Smooth muscle cell (in vitro differentiated cells): ENCODE data around the gene PCDH1. TPM values are rescaled to one million over a fixed set of nuclear protein-coding genes. Genes with fewer than 3 reads are reported as not detected.

Experiments used
- DNase-seq: peaks from one replicate; lab custom pipeline; 2025; ENCODE audit not compliant: unreplicated experiment; lab: John Stamatoyannopoulos, UW
- H2AFZ ChIP-seq: fragments of 200-600 bp; sonication (generic); 2 replicates; pipeline ENCODE4 v1.6.0; 2016; ENCODE audit warnings: antibody characterized with exemption, low read depth, mild to moderate bottlenecking
- H3F3A ChIP-seq: fragments of 200-600 bp; sonication (generic); 2 replicates; pipeline ENCODE4 v1.6.0; 2017; ENCODE audit warnings: antibody characterized with exemption, low read depth
- H3K27ac ChIP-seq: fragments of 200-600 bp; sonication (generic); 2 replicates; pipeline ENCODE4 v1.5.1; 2016; ENCODE audit warnings: low read depth, mild to moderate bottlenecking
- H3K27me3 ChIP-seq: fragments of 200-600 bp; sonication (generic); 2 replicates; pipeline ENCODE4 v1.6.1; 2016; ENCODE audit warnings: low read depth, mild to moderate bottlenecking
- H3K36me3 ChIP-seq: fragments of 200-600 bp; sonication (generic); 2 replicates; pipeline ENCODE4 v1.5.1; 2016; ENCODE audit warnings: low read depth
- H3K4me1 ChIP-seq: fragments of 200-600 bp; sonication (generic); 2 replicates; pipeline ENCODE4 v1.5.1; 2016; ENCODE audit warnings: low read depth
- H3K4me2 ChIP-seq: fragments of 200-600 bp; sonication (generic); 2 replicates; pipeline ENCODE4 v1.6.0; 2016; ENCODE audit warnings: mild to moderate bottlenecking
- H3K4me3 ChIP-seq: fragments of 200-600 bp; sonication (generic); 2 replicates; pipeline ENCODE4 v1.5.1; 2016; ENCODE audit warnings: mild to moderate bottlenecking
- H3K79me2 ChIP-seq: fragments of 200-600 bp; sonication (generic); 2 replicates; pipeline ENCODE4 v1.6.0; 2016; ENCODE audit warnings: low read depth, mild to moderate bottlenecking
- H3K9ac ChIP-seq: fragments of 200-600 bp; sonication (generic); 2 replicates; pipeline ENCODE4 v1.6.0; 2016; ENCODE audit warnings: low read depth
- H3K9me3 ChIP-seq: fragments of 200-600 bp; sonication (generic); replicated peaks from 2 replicates; pipeline ENCODE4 v1.5.1; 2016; ENCODE audit warnings: low read depth
- H4K20me1 ChIP-seq: fragments of 200-600 bp; sonication (generic); 2 replicates; pipeline ENCODE4 v1.6.0; 2016; ENCODE audit warnings: low read depth
- CTCF ChIP-seq: fragments of 200-600 bp; sonication (generic); IDR thresholded peaks from 2 replicates; pipeline ENCODE4 v1.5.1; 2017; ENCODE audit warnings: borderline replicate concordance, mild to moderate bottlenecking, antibody characterized with exemption; ENCODE audit not compliant: insufficient read depth, poor library complexity, severe bottlenecking
- WGBS: methylation state at CpG from one replicate; pipeline ENCODE4 v1.1.7; 2016; ENCODE audit warnings: low lambda C conversion rate; 5-methylcytosine and 5-hydroxymethylcytosine counted together
- polyA plus RNA-seq: library from polyadenylated mRNA; unstranded; fragments of >200 nt; fragmentation: Nextera tagmentation; extraction: Ambion mirVana; gene quantifications from 2 replicates; pipeline ENCODE4 v1.2.1, GENCODE V29; 2016
- total RNA-seq: library from RNA; depleted of rRNA; stranded (reverse); fragments of >200 nt; gene quantifications from 2 replicates; pipeline ENCODE4 v1.2.3, GENCODE V29; 2014

Gene PCDH1
- total and polyA plus RNA-seq, 2 experiments from 2014 or later: 2.5 to 14.7 TPM

- H3K27me3 ChIP-seq: no peaks in the 10 kb centered on the region
- no peak overlapping the region for H2AFZ ChIP-seq
- H3K4me1 ChIP-seq: no peaks in the 10 kb centered on the region
- H3K79me2 ChIP-seq: no peaks in the 10 kb centered on the region
- H3K9ac ChIP-seq: no peak overlapping the region
- H3K27ac ChIP-seq: no peak overlapping the region
- no peak for DNase-seq
- H3K9me3 ChIP-seq: no peaks in the 10 kb centered on the region
- WGBS: 93% methylated on average over 24 of the region's 24 CpGs
- no peak overlapping the region for H3K4me2 ChIP-seq
- no peak overlapping the region for H3K4me3 ChIP-seq
- no peaks in the 10 kb centered on the region for H4K20me1 ChIP-seq
- H3K36me3 ChIP-seq: no peaks in the 10 kb centered on the region
- H3F3A ChIP-seq: no peaks in the 10 kb centered on the region
- TF ChIP-seq CTCF: no peak
Observed at GRCh38 chr5:141864371-141865370, 13.5 kb downstream of the PCDH1 start.

GRCh38 chr5:141863569-141864178 is 14.5 kb downstream of the PCDH1 start:
- H2AFZ ChIP-seq: no peak overlapping the region
- 94% methylated on average over 20 of the region's 20 CpGs for WGBS

GRCh38 chr5:141862936-141863543 is 15.2 kb downstream of the PCDH1 start:
- Histone ChIP-seq H2AFZ (no peak overlapping the region), H3K27ac (no peak overlapping the region), H3K9ac (no peak overlapping the region), H4K20me1 (no peaks in the 10 kb centered on the region), H3K27me3 (no peaks in the 10 kb centered on the region), H3K4me1 (peaks cover 9% of the 10 kb centered on the region), H3K36me3 (no peaks in the 10 kb centered on the region), H3K79me2 (no peaks in the 10 kb centered on the region), H3F3A (no peaks in the 10 kb centered on the region), H3K9me3 (no peaks in the 10 kb centered on the region), H3K4me3 (no peak overlapping the region), H3K4me2 (no peak overlapping the region)
- DNase-seq: no peak
- TF ChIP-seq CTCF: no peak
- WGBS: 97% methylated on average over 15 of the region's 16 CpGs

More at GRCh38 chr5:141863569-141864178, 14.5 kb downstream of the PCDH1 start:
- H3K9me3 ChIP-seq: no peaks in the 10 kb centered on the region
- no peak overlapping the region for H3K27ac ChIP-seq
- H3K4me2 ChIP-seq: no peak overlapping the region
- H3K79me2 ChIP-seq: no peaks in the 10 kb centered on the region
- H3F3A ChIP-seq: no peaks in the 10 kb centered on the region
- no peaks in the 10 kb centered on the region for H3K36me3 ChIP-seq
- no peak for DNase-seq
- no peak overlapping the region for H3K4me3 ChIP-seq
- no peaks in the 10 kb centered on the region for H3K27me3 ChIP-seq
- H4K20me1 ChIP-seq: no peaks in the 10 kb centered on the region
- H3K4me1 ChIP-seq: peaks cover 4% of the 10 kb centered on the region
- no peak for TF ChIP-seq CTCF
- no peak overlapping the region for H3K9ac ChIP-seq
